ENCODE results near the gene SPG11.
A peak's percentile ranks its signal among the peaks of the same experiment; 100 is the strongest.
"Not testable (repeated sequence)": the region's sequence is repeated elsewhere in the genome, so short reads cannot be mapped to it uniquely, and the experiment has no call there.

SPG11 gene

GRCh38 chr15:44537735-44538240, 125.7 kb downstream of the SPG11 start:
- no peak for DNase-seq (ENCODE audit: extremely low read depth, low read depth)

GRCh38 chr15:44536962-44537734, 126.3 kb downstream of the SPG11 start, which contains the start of gene EIF3J:
Gene EIF3J, plus strand, starts transcription at chr15:44537147. Its CDS starts 48 bp downstream, at chr15:44537195.
- TF ChIP-seq CTCF (IDR thresholded peaks at IDR 0.05; ENCODE audit: low read depth, low read length) = no peak
- peak; percentile 95 for DNase-seq (ENCODE audit: extremely low read depth, low read depth)

More at GRCh38 chr15:44537735-44538240, 125.7 kb downstream of the SPG11 start:
- TF ChIP-seq CTCF (IDR thresholded peaks at IDR 0.05; ENCODE audit: low read depth, low read length) = no peak

- DNase-seq (ENCODE audit: extremely low read depth, low read depth) = peak; percentile 24
- peak; percentile 48 for TF ChIP-seq CTCF (IDR thresholded peaks at IDR 0.05; ENCODE audit: low read depth, low read length)
These were observed 127.0 kb downstream of the SPG11 start for GRCh38 chr15:44536302-44536961.

- no peak for TF ChIP-seq CTCF (IDR thresholded peaks at IDR 0.05; ENCODE audit: low read depth, low read length)
- no peak for DNase-seq (ENCODE audit: extremely low read depth, low read depth)
These were observed 127.8 kb downstream of the SPG11 start for GRCh38 chr15:44535523-44536301.

GRCh38 chr15:44535092-44535491, 128.4 kb downstream of the SPG11 start:
- TF ChIP-seq CTCF (IDR thresholded peaks at IDR 0.05; ENCODE audit: low read depth, low read length) = no peak
- DNase-seq (ENCODE audit: extremely low read depth, low read depth) = no peak

- no peak for TF ChIP-seq CTCF (IDR thresholded peaks at IDR 0.05; ENCODE audit: low read depth, low read length)
- DNase-seq (ENCODE audit: extremely low read depth, low read depth) = no peak
These were observed 130.8 kb downstream of the SPG11 start for GRCh38 chr15:44532689-44533088.

- DNase-seq (ENCODE audit: extremely low read depth, low read depth) = not testable (repeated sequence)
These were observed 131.2 kb downstream of the SPG11 start for GRCh38 chr15:44532275-44532674.
